ENCODE data around the gene COL18A1. TPM values are rescaled to one million over a fixed set of nuclear protein-coding genes. Genes with fewer than 3 reads are reported as not detected.

The COL18A1 gene
- total RNA-seq, 1 experiment from 2014 or later, result 3.4 TPM

DNA sequence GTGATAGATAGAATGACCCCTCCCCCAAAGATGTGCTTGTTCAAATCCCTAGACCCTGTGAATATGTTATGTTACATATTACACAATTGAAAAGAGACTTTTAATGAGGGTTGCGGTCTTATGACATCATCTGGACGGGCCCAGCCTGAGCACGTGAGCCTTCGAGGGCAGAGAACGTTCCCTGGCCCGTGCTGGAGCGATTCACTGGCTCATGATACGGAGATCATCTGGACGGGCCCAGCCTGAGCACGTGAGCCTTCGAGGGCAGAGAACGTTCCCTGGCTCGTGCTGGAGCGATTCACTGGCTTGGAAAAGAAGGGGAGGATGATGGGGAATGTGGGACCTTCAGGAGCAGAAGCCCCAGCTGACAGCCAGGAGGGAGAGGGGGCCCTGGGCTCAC is 34.4 kb upstream of the COL18A1 start:
- Mint-ChIP-seq H3K36me3 (ENCODE audit: insufficient read depth, unreplicated experiment) (peaks cover 8% of the 10 kb centered on the region), H3K4me3 (ENCODE audit: unreplicated experiment) (no peak overlapping the region), H3K4me1 (ENCODE audit: insufficient read depth, unreplicated experiment) (peaks cover 24% of the 10 kb centered on the region), H3K27me3 (ENCODE audit: insufficient read depth, unreplicated experiment) (no peaks in the 10 kb centered on the region), H3K27ac (ENCODE audit: low read depth, unreplicated experiment) (no peak overlapping the region), H3K9me3 (ENCODE audit: unreplicated experiment) (no peaks in the 10 kb centered on the region)
- no peak for TF ChIP-seq CTCF (IDR thresholded peaks at IDR 0.05; ENCODE audit: unreplicated experiment)
- ChIA-PET POLR2A (no interaction called here), CTCF (no interaction called here)
- intact Hi-C loops (cut with micrococcal nuclease), result no loop called here
- DNase-seq (ENCODE audit: unreplicated experiment), result no peak
- no TSS peak for BruUV-seq (replicated peaks)

GRCh38 chr21:45371081-45371480 is 33.9 kb upstream of the COL18A1 start:
- Mint-ChIP-seq H3K27ac (ENCODE audit: low read depth, unreplicated experiment) (no peak overlapping the region), H3K4me1 (ENCODE audit: insufficient read depth, unreplicated experiment) (peaks cover 22% of the 10 kb centered on the region), H3K27me3 (ENCODE audit: insufficient read depth, unreplicated experiment) (no peaks in the 10 kb centered on the region), H3K9me3 (ENCODE audit: unreplicated experiment) (no peaks in the 10 kb centered on the region), H3K4me3 (ENCODE audit: unreplicated experiment) (no peak overlapping the region), H3K36me3 (ENCODE audit: insufficient read depth, unreplicated experiment) (peaks cover 8% of the 10 kb centered on the region)
- POLR2A ChIA-PET, result no interaction called here
- CTCF ChIA-PET, result no interaction called here
- no TSS peak for BruUV-seq (replicated peaks)
- intact Hi-C loops (cut with micrococcal nuclease), result no loop called here
- no peak for TF ChIP-seq CTCF (IDR thresholded peaks at IDR 0.05; ENCODE audit: unreplicated experiment)
- no peak for DNase-seq (ENCODE audit: unreplicated experiment)

DNA sequence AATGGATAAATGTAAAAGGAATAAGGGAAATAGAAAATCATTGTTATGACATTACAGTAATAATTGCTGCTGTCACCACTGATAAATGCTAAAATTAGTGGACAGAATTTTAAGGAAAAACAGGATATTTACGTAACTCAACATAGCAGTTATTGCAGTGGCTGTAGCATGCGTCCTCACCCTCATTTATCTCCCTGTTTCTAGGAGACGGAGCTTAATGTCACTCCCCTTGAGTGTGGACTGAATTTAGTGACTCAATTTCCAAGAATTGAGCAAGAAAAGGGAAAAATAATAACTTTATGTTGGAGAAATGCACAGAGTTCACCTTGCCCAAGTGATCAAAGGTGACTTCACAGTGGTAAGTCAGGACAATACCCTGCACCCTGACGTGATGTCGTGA is 33.3 kb upstream of the COL18A1 start:
- H3K27ac Mint-ChIP-seq (ENCODE audit: low read depth, unreplicated experiment), result no peak overlapping the region
- peaks cover 8% of the 10 kb centered on the region for H3K36me3 Mint-ChIP-seq (ENCODE audit: insufficient read depth, unreplicated experiment)
- BruUV-seq (replicated peaks), result no TSS peak
- H3K4me1 Mint-ChIP-seq (ENCODE audit: insufficient read depth, unreplicated experiment), result peaks cover 17% of the 10 kb centered on the region
- no peak overlapping the region for H3K4me3 Mint-ChIP-seq (ENCODE audit: unreplicated experiment)
- intact Hi-C loops (cut with micrococcal nuclease), result no loop called here
- ChIA-PET POLR2A (interaction anchor here (1.8 kb wide), 1 partner anchor 7 kb away, joined by 11 read pairs; no protein-coding TSS in a partner anchor), CTCF (no interaction called here)
- H3K27me3 Mint-ChIP-seq (ENCODE audit: insufficient read depth, unreplicated experiment), result no peaks in the 10 kb centered on the region
- no peak for DNase-seq (ENCODE audit: unreplicated experiment)
- TF ChIP-seq CTCF (IDR thresholded peaks at IDR 0.05; ENCODE audit: unreplicated experiment), result no peak
- H3K9me3 Mint-ChIP-seq (ENCODE audit: unreplicated experiment), result no peaks in the 10 kb centered on the region

GRCh38 chr21:45372732-45373355 is 32.1 kb upstream of the COL18A1 start:
- no peaks in the 10 kb centered on the region for H3K9me3 Mint-ChIP-seq (ENCODE audit: unreplicated experiment)
- intact Hi-C loops (cut with micrococcal nuclease), result loop anchor here (1.0 kb wide), 1 partner anchor 9 kb away; no protein-coding TSS in a partner anchor
- no TSS peak for BruUV-seq (replicated peaks)
- POLR2A ChIA-PET, result interaction anchor here (1.3 to 1.8 kb wide), 3 partner anchors 9 to 99 kb away, joined by 3 to 11 read pairs (median 4); no protein-coding TSS in a partner anchor
- H3K36me3 Mint-ChIP-seq (ENCODE audit: insufficient read depth, unreplicated experiment), result peaks cover 8% of the 10 kb centered on the region
- CTCF ChIA-PET, result interaction anchor here (0.6 to 1.0 kb wide), 3 partner anchors 14 to 597 kb away, joined by 3 to 4 read pairs (median 3); partner anchors contain the start of gene POFUT2
- H3K27ac Mint-ChIP-seq (ENCODE audit: low read depth, unreplicated experiment), result no peak overlapping the region
- TF ChIP-seq CTCF (IDR thresholded peaks at IDR 0.05; ENCODE audit: unreplicated experiment), result no peak
- no peaks in the 10 kb centered on the region for H3K27me3 Mint-ChIP-seq (ENCODE audit: insufficient read depth, unreplicated experiment)
- H3K4me3 Mint-ChIP-seq (ENCODE audit: unreplicated experiment), result no peak overlapping the region
- DNase-seq (ENCODE audit: unreplicated experiment), result peak; percentile 61
- H3K4me1 Mint-ChIP-seq (ENCODE audit: insufficient read depth, unreplicated experiment), result peaks cover 6% of the 10 kb centered on the region

All from MCF 10A (cell line).